ACC112 (cell line): ENCODE data around the gene RASD1.

Experiments used
- H2AFZ ChIP-seq: fragments of 200-600 bp; sonication (generic); one replicate; pipeline ENCODE4 v1.6.0; 2017; ENCODE audit warnings: antibody characterized with exemption, low read length; ENCODE audit not compliant: unreplicated experiment
- H3K27ac ChIP-seq: fragments of 200-600 bp; sonication (generic); 2 replicates; pipeline ENCODE4 v1.5.1; 2014; ENCODE audit warnings: low read depth, mild to moderate bottlenecking, antibody characterized with exemption, low read length, moderate library complexity
- H3K27me3 ChIP-seq: fragments of 200-600 bp; sonication (generic); 2 replicates; pipeline ENCODE4 v1.6.1; 2014; ENCODE audit warnings: mild to moderate bottlenecking, antibody characterized with exemption, low read length, moderate library complexity, mixed read lengths; ENCODE audit not compliant: insufficient read depth
- H3K36me3 ChIP-seq: fragments of 200-600 bp; sonication (generic); 2 replicates; pipeline ENCODE4 v1.6.1; 2016; ENCODE audit warnings: mild to moderate bottlenecking, antibody characterized with exemption, low read length, moderate library complexity, mixed read lengths; ENCODE audit not compliant: insufficient read depth
- H3K4me1 ChIP-seq: fragments of 200-600 bp; sonication (generic); one replicate; pipeline ENCODE4 v1.6.1; 2016; ENCODE audit warnings: low read length, mixed read lengths; ENCODE audit not compliant: insufficient read depth, unreplicated experiment, control insufficient read depth
- H3K4me3 ChIP-seq: fragments of 200-600 bp; sonication (generic); 2 replicates; pipeline ENCODE4 v1.5.1; 2014; ENCODE audit warnings: mild to moderate bottlenecking, low read depth, low read length
- H3K79me2 ChIP-seq: fragments of 200-600 bp; sonication (generic); one replicate; pipeline ENCODE4 v1.6.0; 2016; ENCODE audit warnings: low read length; ENCODE audit not compliant: control insufficient read depth, unreplicated experiment, insufficient read depth

Gene RASD1

GRCh38 chr17:17537311-17538099 lies 41.3 kb upstream of the RASD1 start:
- H3K79me2 ChIP-seq = no peaks in the 10 kb centered on the region

GRCh38 chr17:17536702-17537101 lies 40.5 kb upstream of the RASD1 start:
- Histone ChIP-seq H3K27me3 (no peaks in the 10 kb centered on the region), H3K4me1 (no peaks in the 10 kb centered on the region), H3K27ac (no peak overlapping the region), H3K36me3 (no peaks in the 10 kb centered on the region), H3K79me2 (no peaks in the 10 kb centered on the region), H3K4me3 (no peak overlapping the region), H2AFZ (no peak overlapping the region)

More at GRCh38 chr17:17537311-17538099, 41.3 kb upstream of the RASD1 start:
- no peak overlapping the region for H3K4me3 ChIP-seq
- no peak overlapping the region for H2AFZ ChIP-seq
- H3K27me3 ChIP-seq = no peaks in the 10 kb centered on the region
- H3K27ac ChIP-seq = no peak overlapping the region
- no peaks in the 10 kb centered on the region for H3K36me3 ChIP-seq
- H3K4me1 ChIP-seq = no peaks in the 10 kb centered on the region

- H3K4me1 ChIP-seq = no peaks in the 10 kb centered on the region
- no peaks in the 10 kb centered on the region for H3K27me3 ChIP-seq
- no peaks in the 10 kb centered on the region for H3K79me2 ChIP-seq
- no peak overlapping the region for H3K27ac ChIP-seq
- no peak overlapping the region for H2AFZ ChIP-seq
- no peak overlapping the region for H3K4me3 ChIP-seq
- no peaks in the 10 kb centered on the region for H3K36me3 ChIP-seq
Measured at GRCh38 chr17:17535957-17536356, 39.8 kb upstream of the RASD1 start.

GRCh38 chr17:17533901-17534441 lies 37.8 kb upstream of the RASD1 start:
- no peaks in the 10 kb centered on the region for H3K4me1 ChIP-seq
- H3K27ac ChIP-seq = no peak overlapping the region
- H3K36me3 ChIP-seq = no peaks in the 10 kb centered on the region
- H3K4me3 ChIP-seq = no peak overlapping the region
- H3K27me3 ChIP-seq = no peaks in the 10 kb centered on the region
- no peak overlapping the region for H2AFZ ChIP-seq
- no peaks in the 10 kb centered on the region for H3K79me2 ChIP-seq

GRCh38 chr17:17532991-17533390 lies 36.8 kb upstream of the RASD1 start:
- Histone ChIP-seq H3K27ac (no peak overlapping the region), H3K36me3 (no peaks in the 10 kb centered on the region), H3K79me2 (no peaks in the 10 kb centered on the region), H2AFZ (no peak overlapping the region), H3K4me3 (no peak overlapping the region), H3K4me1 (no peaks in the 10 kb centered on the region), H3K27me3 (no peaks in the 10 kb centered on the region)

GRCh38 chr17:17531156-17531555 lies 35.0 kb upstream of the RASD1 start:
- no peaks in the 10 kb centered on the region for H3K79me2 ChIP-seq
- no peaks in the 10 kb centered on the region for H3K36me3 ChIP-seq
- H2AFZ ChIP-seq = no peak overlapping the region
- no peaks in the 10 kb centered on the region for H3K4me1 ChIP-seq
- no peak overlapping the region for H3K4me3 ChIP-seq
- no peaks in the 10 kb centered on the region for H3K27me3 ChIP-seq
- H3K27ac ChIP-seq = no peak overlapping the region

GRCh38 chr17:17528696-17529652 lies 32.8 kb upstream of the RASD1 start:
- no peak overlapping the region for H3K4me3 ChIP-seq
- no peaks in the 10 kb centered on the region for H3K36me3 ChIP-seq
- no peaks in the 10 kb centered on the region for H3K27me3 ChIP-seq
- no peaks in the 10 kb centered on the region for H3K79me2 ChIP-seq
- H2AFZ ChIP-seq = no peak overlapping the region
- no peaks in the 10 kb centered on the region for H3K4me1 ChIP-seq
- no peak overlapping the region for H3K27ac ChIP-seq

GRCh38 chr17:17527956-17528500 lies 31.8 kb upstream of the RASD1 start:
- Histone ChIP-seq H3K4me3 (no peak overlapping the region), H3K27ac (no peak overlapping the region), H2AFZ (no peak overlapping the region), H3K36me3 (no peaks in the 10 kb centered on the region), H3K27me3 (no peaks in the 10 kb centered on the region), H3K79me2 (no peaks in the 10 kb centered on the region), H3K4me1 (no peaks in the 10 kb centered on the region)

- no peaks in the 10 kb centered on the region for H3K36me3 ChIP-seq
- no peaks in the 10 kb centered on the region for H3K27me3 ChIP-seq
- no peaks in the 10 kb centered on the region for H3K4me1 ChIP-seq
- no peaks in the 10 kb centered on the region for H3K79me2 ChIP-seq
- no peak overlapping the region for H3K27ac ChIP-seq
- no peak overlapping the region for H3K4me3 ChIP-seq
- no peak overlapping the region for H2AFZ ChIP-seq
Measured at GRCh38 chr17:17527534-17527933, 31.3 kb upstream of the RASD1 start.

- no peaks in the 10 kb centered on the region for H3K79me2 ChIP-seq
- no peaks in the 10 kb centered on the region for H3K27me3 ChIP-seq
- H2AFZ ChIP-seq = no peak overlapping the region
- H3K27ac ChIP-seq = no peak overlapping the region
- no peaks in the 10 kb centered on the region for H3K4me1 ChIP-seq
- no peak overlapping the region for H3K4me3 ChIP-seq
- H3K36me3 ChIP-seq = no peaks in the 10 kb centered on the region
Measured at GRCh38 chr17:17526369-17526768, 30.2 kb upstream of the RASD1 start.
